K562 (cell line): ENCODE measurements around the gene FRK. TPM values are rescaled to one million over a fixed set of nuclear protein-coding genes. Genes with fewer than 3 reads are reported as not detected.

Experiments used
- ATAC-seq: fragments of 200-7000 bp; cut with Tn5 transposase; 3 replicates; pipeline ENCODE4 v1.9.1; 2020; ENCODE audit warnings: moderate library complexity
- BruUV-seq: library from RNA; stranded (reverse); fragments of 400-500 nt; replicated peaks from 2 replicates; lab custom pipeline; 2021; lab: Mats Ljungman, UMichigan
- CTCF ChIA-PET: fragments of 300-600 bp; formaldehyde crosslinking; extraction: SDS; loops from one replicate; lab custom pipeline; 2021; ENCODE audit warnings: low intra/inter-chr PET ratio; lab: Yijun Ruan, JAX
- POLR2A ChIA-PET: fragments of 300-600, 350-650 bp; sonication (Branson Sonifier 250); formaldehyde crosslinking; extraction: SDS; loops from one replicate; lab custom pipeline; 2021; ENCODE audit warnings: antibody characterized with exemption, inconsistent platforms; lab: Yijun Ruan, JAX
- DNase-seq, 4 experiments: peaks; one replicate each; pipeline versions ENCODE4 v3.0.0 to v3.0.0-alpha.2; 2011 to 2018; ENCODE audit warnings: low spot score in 3 of 4, mixed read lengths in 3 of 4; ENCODE audit errors: extremely low read depth in 1 of 4
- FAIRE-seq: peaks from 2 replicates; lab custom pipeline; 2011; peaks lifted over from hg19 to GRCh38; lab: Jason Lieb, UNC
- H2AFZ ChIP-seq: 2 replicates; pipeline ENCODE4 v1.6.0; 2011; ENCODE audit warnings: low read depth, low read length, control low read depth, inconsistent platforms
- H3K27ac ChIP-seq: fragments of 200-600 bp; 3 replicates; pipeline ENCODE4 v1.8.0; 2011; ENCODE audit warnings: low read depth, mild to moderate bottlenecking, control low read depth, inconsistent platforms, low read length, moderate library complexity, mixed read lengths; ENCODE audit errors: extremely low read depth
- H3K27me3 ChIP-seq, 2 experiments: fragments of 300-600 bp in 1 of 2; 2 replicates in 1 of 2; 3 replicates in 1 of 2; pipeline versions ENCODE4 v1.6.0 to v1.8.0; 2011; ENCODE audit warnings: inconsistent platforms in 2 of 2, low read length in 2 of 2, mild to moderate bottlenecking in 1 of 2, mixed read lengths in 1 of 2, moderate library complexity in 1 of 2; ENCODE audit not compliant: control insufficient read depth in 2 of 2, insufficient read depth in 2 of 2
- H3K36me3 ChIP-seq: fragments of 300-600 bp; 3 replicates; pipeline ENCODE4 v1.8.0; 2011; ENCODE audit warnings: mild to moderate bottlenecking, low read length, inconsistent platforms; ENCODE audit not compliant: control insufficient read depth, insufficient read depth
- H3K4me1 ChIP-seq, 2 experiments: fragments of 200-600 bp in 1 of 2; replicated peaks in 1 of 2; 2 replicates in 1 of 2; 3 replicates in 1 of 2; pipeline versions ENCODE4 v1.5.1 to v1.8.0; 2011; ENCODE audit warnings: inconsistent platforms in 2 of 2, low read length in 2 of 2, mild to moderate bottlenecking in 1 of 2, mixed read lengths in 1 of 2, moderate library complexity in 1 of 2; ENCODE audit not compliant: control insufficient read depth in 2 of 2, insufficient read depth in 2 of 2
- H3K4me2 ChIP-seq: 2 replicates; pipeline ENCODE4 v1.6.1; 2011; ENCODE audit warnings: low read length, control low read depth, inconsistent platforms, mixed read lengths; ENCODE audit not compliant: insufficient read depth
- H3K4me3 ChIP-seq: fragments of 200-600 bp; sonication (generic), shearing (Covaris generic); 2 replicates; pipeline ENCODE4 v1.5.1; 2016; ENCODE audit warnings: control low read depth, inconsistent platforms
- H3K79me2 ChIP-seq: fragments of 200-600 bp; 3 replicates; pipeline ENCODE4 v1.8.0; 2011; ENCODE audit warnings: low read length, inconsistent platforms; ENCODE audit not compliant: control insufficient read depth, insufficient read depth
- H3K9ac ChIP-seq, 2 experiments: 2 replicates each; pipeline versions ENCODE4 v1.6.0 to v1.6.1; 2011; ENCODE audit warnings: low read depth in 2 of 2, low read length in 2 of 2, control low read depth in 1 of 2, inconsistent platforms in 1 of 2, mild to moderate bottlenecking in 1 of 2, mixed read lengths in 1 of 2; ENCODE audit not compliant: insufficient read depth in 1 of 2
- H3K9me1 ChIP-seq: one replicate; pipeline ENCODE4 v1.6.0; 2011; ENCODE audit warnings: inconsistent platforms, mild to moderate bottlenecking, low read length, moderate library complexity; ENCODE audit not compliant: control insufficient read depth, insufficient read depth
- H3K9me3 ChIP-seq: replicated peaks from 2 replicates; pipeline ENCODE4 v1.5.1; 2011; ENCODE audit warnings: low read depth, low read length, inconsistent platforms; ENCODE audit not compliant: control insufficient read depth, insufficient read depth
- H4K20me1 ChIP-seq: replicated peaks from 2 replicates; pipeline ENCODE4 v1.6.1; 2011; ENCODE audit warnings: low read length, inconsistent platforms, mixed read lengths; ENCODE audit not compliant: control insufficient read depth, insufficient read depth
- ZNF311 ChIP-seq: fragments of 250-450 bp; sonication (Bioruptor Pico); IDR thresholded peaks from 2 replicates; pipeline ENCODE4 v1.4.0; 2020; ENCODE audit warnings: mild to moderate bottlenecking, moderate library complexity
- WGBS: fragments of 100-300 bp; shearing (Covaris generic); methylation state at CpG from one replicate; pipeline ENCODE4 v1.1.6; 2016; ENCODE audit warnings: low coverage, mixed read lengths; ENCODE audit not compliant: insufficient coverage; ENCODE audit errors: missing lambda C conversion rate; 5-methylcytosine and 5-hydroxymethylcytosine counted together
- in situ Hi-C: fragments of 300-500 bp; cut with MboI; formaldehyde crosslinking; loops from 4 replicates; pipeline ENCODE4 v1.15.0; 2018; ENCODE audit warnings: inconsistent platforms, mixed read lengths
- intact Hi-C: fragments of 100-400 bp; cut with micrococcal nuclease; formaldehyde crosslinking; loops from 2 replicates; pipeline ENCODE4 v1.14.2; 2022
- polyA plus RNA-seq, 8 experiments: library from polyadenylated mRNA; depleted of rRNA in 4 of 8; stranded (reverse) in 5 of 8; unstranded in 3 of 8; fragments of >200 nt; fragmentation: Nextera tagmentation in 2 of 8; fragmentation: Illumina TruSeq in 1 of 8; extraction: Ambion mirVana in 2 of 8; extraction: Trizol in 1 of 8; gene quantifications; 2 replicates each; pipeline versions ENCODE4 v1.2.1 to v1.2.3, GENCODE V29; 2011 to 2014; ENCODE audit warnings: inconsistent platforms in 1 of 8, missing spikeins in 1 of 8
- total RNA-seq, 7 experiments: library from RNA; depleted of rRNA in 6 of 7; stranded (reverse); fragments of >200 nt in 6 of 7; fragmentation: Illumina TruSeq in 2 of 7; extraction: Trizol in 2 of 7; gene quantifications; 2 replicates each; pipeline versions ENCODE4 v1.2.1 to v1.2.3, GENCODE V29; 2011 to 2021; ENCODE audit warnings: low replicate concordance in 1 of 7
- TF ChIP-seq, protein P1 (sequence below): sonication (generic); formaldehyde crosslinking; IDR thresholded peaks from 2 replicates; pipeline ENCODE4 v1.8.0; 2022; ENCODE audit warnings: missing genetic modification reagents, mild to moderate bottlenecking, borderline replicate concordance
- TF ChIP-seq, protein P2 (sequence below), 3 experiments: IDR thresholded peaks in 2 of 3; conservative IDR thresholded peaks in 1 of 3; 2 replicates each; pipeline ENCODE4 v1.5.1; 2011 to 2012; ENCODE audit warnings: low read length in 3 of 3, mild to moderate bottlenecking in 3 of 3, control low read depth in 2 of 3, improper control_type of control experiment in 1 of 3, inconsistent platforms in 1 of 3, low read depth in 1 of 3, mixed read lengths in 1 of 3, moderate library complexity in 1 of 3; ENCODE audit not compliant: insufficient read depth in 2 of 3

FRK gene
- total and polyA plus RNA-seq, 9 of the 15 experiments (the other 6 are each of a cell fraction or from before 2014, with no cell fraction given), result 0.01 to 0.29 (median 0.09) TPM

DNA sequence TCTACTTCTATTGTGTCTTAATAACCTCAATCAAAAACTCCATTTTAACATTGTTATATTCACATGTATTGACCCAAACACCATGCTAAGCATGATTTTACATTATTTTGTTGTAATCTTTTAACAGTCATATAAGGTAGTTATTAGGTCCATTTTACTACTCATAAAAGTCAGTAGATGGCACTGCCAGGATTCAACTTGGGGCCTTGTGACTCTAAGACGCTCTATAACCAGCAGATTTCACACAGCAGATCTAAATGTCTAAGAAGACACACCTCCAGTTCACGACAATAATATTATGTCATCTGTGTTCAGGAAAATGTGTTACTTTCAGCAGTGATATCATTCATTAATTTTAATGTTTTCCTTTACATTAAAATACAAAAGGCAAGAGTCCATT, 88.0 kb downstream of the FRK start:
- Histone ChIP-seq H3K4me2 (no peak overlapping the region), H3K4me1 (no peaks in the 10 kb centered on the region), H3K4me3 (no peak overlapping the region), H3K36me3 (no peaks in the 10 kb centered on the region), H4K20me1 (no peaks in the 10 kb centered on the region), H3K27me3 (no peaks in the 10 kb centered on the region), H3K79me2 (no peaks in the 10 kb centered on the region), H3K27ac (no peak overlapping the region), H2AFZ (no peak overlapping the region), H3K9me1 (no peaks in the 10 kb centered on the region), H3K9me3 (no peaks in the 10 kb centered on the region), H3K9ac (no peak overlapping the region)
- no TSS peak for BruUV-seq
- POLR2A ChIA-PET, result interaction anchor here (0.7 kb wide), 1 partner anchor 12 kb away, joined by 3 read pairs; no protein-coding TSS in a partner anchor
- in situ Hi-C loops (no loop called here), intact Hi-C loops (no loop called here)
- WGBS, result 0% methylated on average over 2 of the region's 2 CpGs
- no peak for DNase-seq
- FAIRE-seq, result no peak
- CTCF ChIA-PET, result no interaction called here
- no peak for ATAC-seq
- TF ChIP-seq ZNF311, result no peak
- TF ChIP-seq, protein P1, sequence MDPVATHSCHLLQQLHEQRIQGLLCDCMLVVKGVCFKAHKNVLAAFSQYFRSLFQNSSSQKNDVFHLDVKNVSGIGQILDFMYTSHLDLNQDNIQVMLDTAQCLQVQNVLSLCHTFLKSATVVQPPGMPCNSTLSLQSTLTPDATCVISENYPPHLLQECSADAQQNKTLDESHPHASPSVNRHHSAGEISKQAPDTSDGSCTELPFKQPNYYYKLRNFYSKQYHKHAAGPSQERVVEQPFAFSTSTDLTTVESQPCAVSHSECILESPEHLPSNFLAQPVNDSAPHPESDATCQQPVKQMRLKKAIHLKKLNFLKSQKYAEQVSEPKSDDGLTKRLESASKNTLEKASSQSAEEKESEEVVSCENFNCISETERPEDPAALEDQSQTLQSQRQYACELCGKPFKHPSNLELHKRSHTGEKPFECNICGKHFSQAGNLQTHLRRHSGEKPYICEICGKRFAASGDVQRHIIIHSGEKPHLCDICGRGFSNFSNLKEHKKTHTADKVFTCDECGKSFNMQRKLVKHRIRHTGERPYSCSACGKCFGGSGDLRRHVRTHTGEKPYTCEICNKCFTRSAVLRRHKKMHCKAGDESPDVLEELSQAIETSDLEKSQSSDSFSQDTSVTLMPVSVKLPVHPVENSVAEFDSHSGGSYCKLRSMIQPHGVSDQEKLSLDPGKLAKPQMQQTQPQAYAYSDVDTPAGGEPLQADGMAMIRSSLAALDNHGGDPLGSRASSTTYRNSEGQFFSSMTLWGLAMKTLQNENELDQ (CRISPR knock-in tag), result no peak
- TF ChIP-seq, protein P2, sequence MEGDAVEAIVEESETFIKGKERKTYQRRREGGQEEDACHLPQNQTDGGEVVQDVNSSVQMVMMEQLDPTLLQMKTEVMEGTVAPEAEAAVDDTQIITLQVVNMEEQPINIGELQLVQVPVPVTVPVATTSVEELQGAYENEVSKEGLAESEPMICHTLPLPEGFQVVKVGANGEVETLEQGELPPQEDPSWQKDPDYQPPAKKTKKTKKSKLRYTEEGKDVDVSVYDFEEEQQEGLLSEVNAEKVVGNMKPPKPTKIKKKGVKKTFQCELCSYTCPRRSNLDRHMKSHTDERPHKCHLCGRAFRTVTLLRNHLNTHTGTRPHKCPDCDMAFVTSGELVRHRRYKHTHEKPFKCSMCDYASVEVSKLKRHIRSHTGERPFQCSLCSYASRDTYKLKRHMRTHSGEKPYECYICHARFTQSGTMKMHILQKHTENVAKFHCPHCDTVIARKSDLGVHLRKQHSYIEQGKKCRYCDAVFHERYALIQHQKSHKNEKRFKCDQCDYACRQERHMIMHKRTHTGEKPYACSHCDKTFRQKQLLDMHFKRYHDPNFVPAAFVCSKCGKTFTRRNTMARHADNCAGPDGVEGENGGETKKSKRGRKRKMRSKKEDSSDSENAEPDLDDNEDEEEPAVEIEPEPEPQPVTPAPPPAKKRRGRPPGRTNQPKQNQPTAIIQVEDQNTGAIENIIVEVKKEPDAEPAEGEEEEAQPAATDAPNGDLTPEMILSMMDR (IDR thresholded peaks at IDR 0.05 in 2 of 3, conservative IDR thresholded peaks at IDR 0.05 in 1 of 3; ENCODE audit: insufficient read depth in 2 of 3, low read depth in 1 of 3, low read length in 3 of 3), result 0 out of 6 replicates have a peak, but pooled peaks of 1 of the 3 experiments have one; percentile 5
